NB4 (cell line): ENCODE measurements around the gene POFUT2.

Experiments used
- MYC ChIP-seq: IDR thresholded peaks from 2 replicates; pipeline ENCODE4 v1.6.1; 2011; ENCODE audit warnings: low read depth, low read length
- POLR2A ChIP-seq: IDR thresholded peaks from 2 replicates; pipeline ENCODE4 v1.6.1; 2011; ENCODE audit warnings: mild to moderate bottlenecking; ENCODE audit not compliant: insufficient read length; ENCODE audit errors: extremely low read depth
- TF ChIP-seq, protein P1 (sequence below): IDR thresholded peaks from one replicate; pipeline ENCODE4 v1.5.1; 2012; ENCODE audit warnings: low read depth, low read length
- TF ChIP-seq, protein P2 (sequence below): IDR thresholded peaks from 2 replicates; pipeline ENCODE4 v1.6.1; 2011; ENCODE audit warnings: low read depth, low read length

DNA sequence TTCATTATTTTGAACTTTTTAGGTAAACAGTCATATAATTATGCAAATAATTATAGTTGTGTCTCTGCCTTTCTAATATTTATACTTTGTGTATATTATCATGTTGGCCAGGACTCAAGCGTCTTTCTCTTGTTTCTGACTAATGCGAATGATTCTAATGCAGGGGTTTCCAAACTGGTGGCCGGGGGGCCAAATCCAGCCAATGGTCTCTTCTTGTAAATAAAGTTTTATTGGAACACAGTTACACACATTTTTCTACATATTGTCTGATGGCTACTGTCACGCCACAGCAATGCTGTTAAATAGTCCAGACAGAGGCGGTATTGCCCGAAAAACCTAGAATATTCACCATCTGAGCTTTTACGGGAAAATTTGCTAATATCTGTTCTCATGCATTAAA lies 8.9 kb upstream of the POFUT2 start:
- TF ChIP-seq MYC (no peak), POLR2A (no peak)
- TF ChIP-seq, protein P1, sequence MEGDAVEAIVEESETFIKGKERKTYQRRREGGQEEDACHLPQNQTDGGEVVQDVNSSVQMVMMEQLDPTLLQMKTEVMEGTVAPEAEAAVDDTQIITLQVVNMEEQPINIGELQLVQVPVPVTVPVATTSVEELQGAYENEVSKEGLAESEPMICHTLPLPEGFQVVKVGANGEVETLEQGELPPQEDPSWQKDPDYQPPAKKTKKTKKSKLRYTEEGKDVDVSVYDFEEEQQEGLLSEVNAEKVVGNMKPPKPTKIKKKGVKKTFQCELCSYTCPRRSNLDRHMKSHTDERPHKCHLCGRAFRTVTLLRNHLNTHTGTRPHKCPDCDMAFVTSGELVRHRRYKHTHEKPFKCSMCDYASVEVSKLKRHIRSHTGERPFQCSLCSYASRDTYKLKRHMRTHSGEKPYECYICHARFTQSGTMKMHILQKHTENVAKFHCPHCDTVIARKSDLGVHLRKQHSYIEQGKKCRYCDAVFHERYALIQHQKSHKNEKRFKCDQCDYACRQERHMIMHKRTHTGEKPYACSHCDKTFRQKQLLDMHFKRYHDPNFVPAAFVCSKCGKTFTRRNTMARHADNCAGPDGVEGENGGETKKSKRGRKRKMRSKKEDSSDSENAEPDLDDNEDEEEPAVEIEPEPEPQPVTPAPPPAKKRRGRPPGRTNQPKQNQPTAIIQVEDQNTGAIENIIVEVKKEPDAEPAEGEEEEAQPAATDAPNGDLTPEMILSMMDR: no peak
- TF ChIP-seq, protein P2, sequence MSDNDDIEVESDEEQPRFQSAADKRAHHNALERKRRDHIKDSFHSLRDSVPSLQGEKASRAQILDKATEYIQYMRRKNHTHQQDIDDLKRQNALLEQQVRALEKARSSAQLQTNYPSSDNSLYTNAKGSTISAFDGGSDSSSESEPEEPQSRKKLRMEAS: no peak
